NCI-H774 (cell line): ENCODE data around the gene DHX35.

Experiments
- DNase-seq: peaks from one replicate; lab custom pipeline; 2025; lab: John Stamatoyannopoulos, UW

Gene DHX35

DNA sequence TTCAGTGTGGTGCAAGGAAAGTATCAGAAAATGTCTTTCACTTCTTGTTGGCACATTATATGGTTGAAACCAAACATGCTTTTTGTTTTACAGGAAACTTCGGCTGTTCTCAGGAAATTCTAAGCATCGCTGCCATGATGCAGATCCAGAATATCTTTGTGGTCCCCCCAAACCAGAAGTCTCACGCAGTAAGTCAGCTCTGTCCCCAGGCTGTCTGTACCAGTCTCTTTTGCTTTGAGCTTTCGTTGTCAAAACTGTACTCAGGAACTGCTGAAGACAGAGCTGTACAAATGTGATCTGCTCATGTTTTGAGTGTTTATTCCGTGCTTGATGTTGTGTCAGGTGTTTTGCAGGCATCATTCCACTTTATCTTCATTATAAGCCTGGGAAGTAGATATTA is 59.6 kb downstream of the DHX35 start:
- no peak for DNase-seq

DNA sequence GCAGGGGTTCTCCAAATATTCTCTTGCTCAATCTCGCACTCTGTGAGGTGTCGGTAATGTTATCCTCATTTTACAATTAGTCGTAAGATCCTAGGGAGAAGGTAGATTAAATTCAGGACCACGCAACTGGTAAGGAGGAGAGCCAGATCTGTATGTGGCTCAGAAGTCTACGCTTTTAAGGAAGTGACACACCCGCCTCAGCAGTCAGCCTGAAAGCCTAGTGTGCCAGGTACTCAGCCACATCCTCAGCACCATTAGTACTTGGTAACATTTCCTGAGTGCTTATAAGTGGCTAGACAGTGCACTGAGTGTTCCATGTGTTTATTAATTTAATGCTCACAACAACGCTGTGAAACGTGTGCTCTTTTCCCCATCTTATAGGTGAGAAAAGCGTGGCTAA is 63.7 kb downstream of the DHX35 start:
- no peak for DNase-seq

DNA sequence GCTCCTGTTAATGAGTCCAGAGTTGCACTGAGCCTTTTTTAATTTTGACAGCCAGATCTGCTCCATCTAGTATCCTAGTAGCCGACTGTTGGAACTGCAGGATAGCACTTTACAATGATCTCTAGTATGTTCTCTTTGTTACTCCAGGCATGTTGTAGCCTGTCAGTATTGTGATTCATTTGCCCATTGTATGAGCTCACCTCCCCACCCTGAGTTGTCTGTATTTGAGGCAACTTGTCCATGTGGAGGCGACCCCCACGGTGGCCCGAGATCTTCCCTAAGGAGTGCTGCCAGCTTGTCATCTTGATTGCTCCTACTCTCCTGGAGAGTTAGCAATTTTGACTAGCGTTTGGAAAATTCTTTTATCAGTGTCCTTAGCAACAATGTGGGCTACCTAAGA is 67.2 kb downstream of the DHX35 start:
- no peak for DNase-seq

DNA sequence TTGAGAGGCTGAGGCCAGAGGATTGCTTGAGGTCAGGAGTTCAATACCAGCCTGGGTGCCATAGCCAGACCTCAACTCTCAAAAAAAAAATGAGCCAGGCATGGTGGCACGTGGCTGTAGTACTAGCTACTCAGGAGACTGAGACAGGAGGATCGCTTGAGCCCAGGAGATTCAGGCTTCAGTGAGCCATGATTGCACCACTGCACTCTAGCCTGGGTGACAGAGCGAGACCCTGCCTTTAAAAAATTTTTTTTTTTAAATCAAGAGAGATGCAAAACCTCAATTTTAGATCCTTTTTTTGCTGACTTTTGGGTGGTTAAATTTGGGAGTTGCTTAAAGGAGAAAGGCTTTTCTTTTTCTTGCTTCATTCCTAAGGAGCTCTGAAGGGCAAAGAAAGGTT is 70.9 kb downstream of the DHX35 start:
- DNase-seq: no peak

DNA sequence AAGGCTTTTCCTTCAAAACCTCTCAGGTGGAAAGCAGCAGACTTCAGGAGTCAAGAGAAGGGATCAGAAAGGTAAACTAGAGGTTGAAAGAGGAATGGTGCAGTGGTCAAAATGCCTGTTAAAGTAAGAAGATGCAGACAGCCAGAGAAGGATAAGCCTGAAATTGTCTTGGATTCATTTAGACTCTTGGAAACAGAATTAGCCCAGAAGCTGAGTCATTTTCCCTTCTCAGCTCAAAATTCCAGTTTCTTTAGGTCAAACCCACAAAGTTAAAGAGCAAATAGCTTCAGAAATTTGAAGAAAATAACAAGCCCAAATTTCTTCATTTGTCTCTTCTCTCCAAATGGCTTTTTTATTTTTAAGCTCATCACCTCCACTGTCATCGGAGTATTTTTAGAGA is 73.9 kb downstream of the DHX35 start:
- no peak for DNase-seq

DNA sequence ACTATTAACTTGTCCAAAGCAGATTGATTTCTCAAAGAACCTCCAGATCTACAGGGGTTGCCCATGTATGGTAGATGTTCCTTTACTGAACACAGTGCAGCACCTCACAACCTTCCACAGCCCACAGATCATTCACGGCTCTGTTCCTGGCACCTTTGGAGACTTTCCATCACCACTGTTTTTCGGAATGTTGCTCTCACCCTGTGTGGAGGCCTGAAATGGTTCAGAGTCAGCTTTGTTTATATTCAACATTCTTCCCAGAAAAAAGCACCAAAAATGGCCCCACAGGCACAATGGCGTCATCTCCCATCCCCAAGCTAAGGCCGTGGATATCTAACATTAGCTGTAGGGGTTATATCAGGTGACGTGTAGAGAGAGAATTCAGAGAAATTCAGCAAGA is 74.7 kb downstream of the DHX35 start:
- DNase-seq: no peak

DNA sequence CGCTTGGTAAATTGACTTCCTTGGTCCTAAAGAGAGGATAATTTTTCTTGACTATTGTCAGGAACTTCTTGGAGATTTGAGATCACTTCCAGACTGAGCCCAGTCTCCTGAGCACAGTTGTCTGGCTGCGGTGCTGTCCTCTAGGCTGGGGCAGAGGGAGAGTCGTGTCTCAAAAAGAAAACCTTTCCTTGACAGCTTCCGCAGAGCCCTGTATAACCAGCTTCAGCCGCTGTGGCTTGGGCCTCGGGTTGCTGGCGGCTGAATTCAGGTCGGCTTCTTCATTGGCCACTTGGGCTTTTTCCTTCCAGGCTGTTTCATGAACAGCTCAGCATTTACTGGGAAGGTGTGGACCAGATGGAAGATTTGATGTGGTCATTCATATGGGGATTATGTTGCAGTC is 75.9 kb downstream of the DHX35 start:
- no peak for DNase-seq

DNA sequence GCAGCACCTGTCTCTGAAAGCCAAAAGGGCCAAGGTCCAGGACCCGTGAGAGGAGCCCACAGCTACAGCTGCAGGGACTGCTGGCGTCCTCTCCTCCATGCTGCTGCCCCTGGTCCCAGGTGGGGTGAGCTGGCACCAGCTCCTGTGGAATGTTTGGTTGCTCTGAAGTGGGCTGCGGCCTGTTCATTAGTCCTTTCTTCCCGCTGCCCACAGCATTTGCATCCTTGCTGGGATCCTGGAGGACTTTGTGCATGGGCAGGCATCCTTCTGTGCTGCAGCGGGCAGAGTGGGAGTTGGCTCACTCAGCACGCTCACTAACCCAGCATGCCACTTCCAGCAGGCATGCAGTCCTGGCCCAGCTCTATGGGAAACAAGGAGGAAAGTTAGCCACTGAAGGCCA is 76.4 kb downstream of the DHX35 start:
- DNase-seq: no peak

DNA sequence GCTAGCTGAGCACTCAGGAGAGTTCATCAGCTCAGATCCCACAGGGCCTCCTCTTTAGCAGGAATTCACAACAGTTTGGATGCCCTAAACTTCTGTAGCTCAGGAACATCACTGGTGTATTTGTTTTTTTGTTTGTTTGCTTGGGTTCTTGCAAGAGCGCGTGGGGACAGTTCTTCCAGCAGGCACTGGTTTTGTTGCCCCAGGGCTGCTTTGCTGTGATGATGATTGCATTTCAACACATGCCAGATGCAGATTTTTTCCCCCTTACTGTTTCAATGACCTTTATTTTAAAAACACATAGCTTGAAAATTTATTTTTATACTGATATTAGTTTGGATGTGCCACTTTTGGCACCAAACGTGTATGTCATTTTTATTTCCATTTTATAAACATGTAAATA is 77.1 kb downstream of the DHX35 start:
- no peak for DNase-seq

DNA sequence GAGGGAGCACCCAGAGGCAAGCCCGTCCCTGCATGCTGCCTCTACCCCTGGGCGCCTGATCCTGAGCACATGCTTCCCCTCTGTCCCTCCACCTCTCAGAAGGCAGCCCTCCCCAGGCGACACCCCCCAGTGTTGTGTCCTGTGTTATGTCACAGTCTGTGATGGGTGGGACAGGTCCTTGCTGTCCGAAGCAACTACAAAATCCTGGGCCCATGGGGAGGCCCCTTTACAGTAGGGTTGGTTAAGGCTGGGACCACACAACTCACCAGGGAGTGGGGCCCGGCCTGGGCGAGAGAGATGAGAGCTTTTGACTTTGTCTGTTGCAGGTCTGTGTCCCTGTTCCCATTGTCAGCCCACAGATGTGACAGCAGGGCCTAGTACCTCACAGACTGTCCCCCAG is 78.0 kb downstream of the DHX35 start:
- DNase-seq: no peak

DNA sequence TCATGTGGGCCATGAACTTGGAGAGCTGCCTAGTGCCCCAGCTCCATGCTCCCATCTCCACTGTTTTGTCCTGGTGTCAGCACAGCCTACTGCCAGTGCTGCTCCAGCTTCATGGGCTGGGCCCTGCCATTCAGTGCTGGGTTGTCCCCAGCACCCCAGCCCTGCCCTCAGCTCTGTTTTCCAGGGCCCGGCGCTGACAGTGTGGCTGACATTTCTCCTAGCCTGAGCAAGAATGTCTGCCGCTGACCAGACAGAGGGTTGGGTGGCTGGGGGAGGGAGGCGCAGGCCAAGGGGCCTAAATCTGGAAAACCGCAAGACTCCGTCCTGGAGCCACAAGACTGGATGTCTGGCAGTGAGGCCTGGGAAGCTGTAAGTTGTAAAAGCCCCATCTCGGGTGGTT is 78.9 kb downstream of the DHX35 start:
- DNase-seq: no peak

DNA sequence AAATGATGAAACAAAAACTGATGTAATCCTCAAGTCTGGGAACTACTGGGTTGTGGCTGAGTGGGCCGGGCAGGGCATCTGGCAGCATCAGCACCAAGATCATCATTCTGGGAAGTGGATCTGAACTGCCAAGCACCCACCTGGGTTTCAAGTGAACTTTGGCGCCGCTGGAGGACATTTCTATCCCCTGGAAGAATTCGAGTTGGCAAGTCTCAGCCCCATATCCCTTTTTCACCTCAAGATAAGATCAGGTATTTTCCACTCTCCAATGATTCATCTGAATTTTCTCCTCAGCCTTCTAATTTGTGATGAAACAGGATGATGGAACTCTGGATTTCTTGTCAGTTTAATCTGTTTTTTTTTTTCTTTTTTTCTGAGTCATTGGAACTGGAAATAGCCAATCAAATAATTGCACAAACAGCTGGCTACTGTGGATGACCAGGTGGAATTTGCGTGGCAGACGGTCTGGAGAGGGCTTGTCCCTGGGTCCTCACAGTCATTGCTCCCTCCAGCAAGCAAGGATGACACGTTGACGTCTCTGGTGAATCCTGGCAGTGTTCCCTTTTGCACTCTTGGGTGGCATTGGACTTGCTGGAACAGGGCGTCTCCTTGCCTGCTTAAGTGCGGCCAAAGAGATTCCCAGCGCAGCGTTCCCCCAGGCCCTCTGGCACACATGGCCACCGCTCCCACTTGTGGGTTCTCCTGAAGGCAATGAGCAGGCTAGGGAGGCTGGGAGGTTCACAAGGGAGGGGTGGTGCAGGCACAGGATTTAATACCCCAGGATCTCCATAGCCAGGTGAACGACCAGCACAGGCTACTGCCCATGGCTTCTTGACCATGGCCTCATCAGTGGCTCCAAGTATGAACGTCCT is 80.4 kb downstream of the DHX35 start:
- DNase-seq: no peak

DNA sequence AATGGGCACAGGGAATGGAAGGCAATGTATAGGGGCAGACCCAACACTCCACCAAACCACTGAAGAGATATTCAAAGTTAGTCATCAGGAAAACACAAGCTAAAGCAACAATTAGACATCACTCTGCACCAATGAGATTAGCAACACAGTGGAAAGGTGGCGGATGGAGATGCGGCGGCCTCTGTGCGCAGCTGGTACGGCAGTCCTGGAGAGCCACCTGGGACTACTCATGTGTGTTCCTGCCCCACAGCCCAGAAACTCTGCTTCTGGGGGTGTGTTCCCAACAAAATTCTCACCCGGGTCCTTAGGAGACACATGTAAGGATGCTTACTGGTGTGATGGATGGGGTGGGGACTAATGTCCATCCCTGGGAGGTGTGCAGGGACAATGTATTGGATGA is 82.4 kb downstream of the DHX35 start:
- no peak for DNase-seq

DNA sequence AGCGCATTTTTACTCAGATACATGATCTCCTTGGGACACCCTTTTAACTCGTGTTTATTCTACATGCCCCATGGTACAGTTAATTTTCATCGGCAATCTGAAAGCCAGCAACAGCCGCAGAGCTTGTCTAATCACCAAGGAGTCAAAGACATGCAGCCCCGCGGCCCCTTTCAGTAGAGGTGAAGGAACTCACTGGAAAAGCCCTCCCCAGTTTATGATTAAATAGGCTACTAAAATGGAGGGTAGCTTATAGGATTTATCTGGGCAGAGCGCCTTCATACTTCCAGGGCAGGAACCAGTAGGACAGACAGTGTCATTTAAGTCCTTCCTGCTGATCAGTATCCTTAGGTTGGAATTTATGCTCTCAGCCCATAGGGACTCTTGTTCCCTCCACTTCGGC is 83.5 kb downstream of the DHX35 start:
- no peak for DNase-seq

DNA sequence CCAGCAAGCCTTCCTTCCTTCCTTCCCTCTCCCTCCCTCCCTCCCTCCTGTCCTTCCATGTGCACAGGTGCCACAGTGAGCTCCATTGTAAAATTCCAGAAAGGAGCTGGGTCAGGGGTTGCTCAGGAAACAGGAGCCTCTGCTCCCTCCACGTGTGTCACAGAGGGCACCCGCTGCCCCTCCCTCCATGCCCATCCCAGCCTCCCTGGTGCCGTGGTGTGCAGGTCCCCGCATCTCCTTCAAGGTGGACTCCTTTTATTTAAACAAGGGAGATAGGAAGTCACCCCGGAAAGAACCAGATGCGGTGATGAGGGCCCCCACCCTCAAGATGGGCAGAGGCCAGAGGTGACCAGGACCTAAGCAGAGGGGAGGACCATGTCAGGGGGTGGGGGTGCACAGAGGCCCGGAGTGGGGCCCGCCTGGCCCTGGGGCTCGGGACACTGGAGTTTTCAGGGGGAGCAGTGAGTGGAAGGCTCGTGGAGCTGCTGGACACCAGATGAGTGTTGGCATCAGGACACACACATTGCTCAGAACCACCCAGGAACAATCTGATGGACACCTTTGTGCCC is 85.4 kb downstream of the DHX35 start:
- DNase-seq: no peak

DNA sequence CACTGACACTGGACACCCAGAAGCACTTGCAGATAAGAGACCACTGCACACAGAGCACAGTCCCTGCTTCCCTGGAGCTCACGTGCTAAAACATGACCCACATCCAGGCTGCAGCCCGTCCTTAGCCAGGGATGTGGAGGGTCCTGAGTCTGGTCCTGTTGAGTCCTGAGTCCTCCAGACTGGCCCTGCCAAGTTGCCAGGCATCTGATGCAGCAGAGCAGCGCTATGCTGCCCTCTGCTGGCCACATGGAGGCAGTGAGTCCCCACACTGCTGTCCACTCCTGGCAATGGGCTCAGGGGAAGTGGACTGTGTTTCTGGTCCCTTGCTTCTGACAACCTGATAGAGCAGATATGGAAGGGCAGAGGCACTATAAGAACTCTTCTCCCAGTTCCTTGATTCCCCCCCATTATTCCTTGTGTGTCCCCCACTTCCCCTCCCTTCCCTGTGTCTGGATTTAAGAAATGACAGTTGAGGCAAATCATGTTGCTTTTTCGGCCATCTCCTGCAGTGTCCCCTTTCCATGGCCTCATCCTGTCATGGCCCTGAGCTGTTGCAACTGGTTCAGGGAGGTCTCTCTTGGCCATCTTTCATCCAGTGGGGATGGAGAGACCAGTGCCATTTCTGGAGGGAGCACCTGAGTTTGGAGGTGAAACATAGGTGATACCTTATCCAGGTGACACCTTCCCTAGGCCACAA is 86.0 kb downstream of the DHX35 start:
- peak; percentile 67 for DNase-seq

DNA sequence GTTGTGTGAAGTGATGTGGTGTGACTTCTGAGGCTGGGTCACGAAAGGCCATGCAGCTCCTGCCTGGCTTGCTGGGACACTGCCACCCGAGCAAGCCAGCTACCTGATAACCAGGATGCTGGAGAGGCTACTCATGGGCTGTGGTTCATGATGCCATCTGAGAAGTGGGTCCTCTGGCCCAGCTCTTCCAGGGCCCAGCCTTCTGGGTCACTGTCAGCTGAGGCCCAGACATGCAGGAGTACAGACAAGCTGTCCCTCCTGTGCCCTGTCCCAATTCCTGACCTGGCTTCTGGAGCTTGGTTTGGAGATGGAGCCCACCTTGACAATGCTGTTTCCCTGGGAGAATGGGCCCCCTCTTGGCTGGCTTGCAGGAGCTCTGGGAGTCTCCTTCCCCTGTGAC is 87.0 kb downstream of the DHX35 start:
- DNase-seq: no peak

DNA sequence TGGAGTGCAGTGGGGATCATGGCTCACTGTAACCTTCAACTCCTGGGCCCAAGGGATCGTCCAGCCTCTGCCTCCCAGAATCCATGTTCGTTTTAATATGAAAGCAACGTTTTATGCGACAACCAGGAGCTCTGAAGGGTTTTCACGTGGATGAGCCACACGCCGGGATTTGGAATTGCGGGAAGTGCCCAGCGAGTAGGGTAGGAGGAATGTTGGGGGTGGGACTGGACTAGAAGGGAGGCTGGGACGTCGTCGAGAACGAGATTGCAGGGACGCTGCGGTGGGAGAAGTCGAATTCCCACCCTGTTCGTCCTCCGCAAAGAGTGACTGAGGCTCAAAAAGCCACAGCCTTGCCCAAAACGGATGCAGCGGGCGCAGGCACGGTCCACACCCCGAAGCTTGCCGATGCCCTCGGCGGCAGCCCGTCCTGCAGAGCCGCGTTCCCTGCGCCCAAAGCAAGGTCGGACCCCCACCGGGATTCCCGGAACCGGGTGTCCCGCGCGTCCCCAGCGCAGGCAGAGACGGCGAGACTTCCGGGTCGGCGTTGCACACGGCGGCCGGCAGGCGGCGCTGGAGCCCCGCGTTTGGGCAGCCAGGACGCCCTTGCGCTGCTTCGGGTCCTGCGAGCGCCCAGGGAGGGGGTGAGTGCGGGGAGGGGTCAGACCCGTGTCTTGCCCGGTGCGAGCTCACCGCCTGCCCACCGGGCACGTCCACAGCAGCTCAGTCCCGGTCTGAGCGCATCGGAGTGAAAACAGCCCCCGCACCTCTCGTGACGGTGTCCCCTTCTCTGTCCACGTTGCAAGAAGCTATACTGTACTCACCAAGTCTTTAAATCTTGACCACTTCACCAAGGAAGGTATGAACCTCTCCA is 87.8 kb downstream of the DHX35 start:
- DNase-seq: peak; percentile 67

DNA sequence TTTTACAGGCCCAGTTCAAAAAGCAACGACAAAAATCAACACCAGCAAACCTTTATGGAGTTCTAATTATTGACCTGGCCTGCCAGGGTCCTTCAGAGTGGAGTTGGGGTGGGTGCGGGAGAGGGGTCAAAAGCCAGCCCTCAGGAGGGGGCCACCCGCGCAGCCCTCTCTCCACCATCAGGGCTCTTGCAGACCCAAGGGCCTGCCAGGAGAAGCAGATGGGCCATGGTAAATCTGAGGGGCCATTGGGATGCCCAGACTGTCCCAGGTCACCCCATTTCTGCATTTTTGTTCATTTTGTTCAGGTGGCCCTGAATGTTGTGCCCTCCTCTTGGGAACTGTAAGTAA is 88.4 kb downstream of the DHX35 start:
- no peak for DNase-seq

DNA sequence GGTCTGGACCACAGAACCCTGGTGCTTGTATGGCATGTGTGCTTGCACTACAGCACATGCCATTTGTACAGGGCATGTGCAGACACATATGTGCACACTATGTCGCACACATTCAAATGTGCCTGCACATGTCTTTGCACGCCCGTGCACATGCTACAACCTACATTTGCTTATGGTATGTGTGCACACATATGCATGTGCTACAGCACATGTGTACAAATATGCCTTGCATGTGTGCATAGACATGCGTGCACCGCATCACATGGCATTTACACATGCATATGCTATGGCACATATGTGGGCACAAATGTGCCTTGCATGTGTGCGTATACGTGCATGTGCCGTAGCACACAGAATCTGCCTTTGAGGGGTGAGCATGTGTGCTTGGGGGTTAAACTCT is 90.5 kb downstream of the DHX35 start:
- DNase-seq: no peak

DNA sequence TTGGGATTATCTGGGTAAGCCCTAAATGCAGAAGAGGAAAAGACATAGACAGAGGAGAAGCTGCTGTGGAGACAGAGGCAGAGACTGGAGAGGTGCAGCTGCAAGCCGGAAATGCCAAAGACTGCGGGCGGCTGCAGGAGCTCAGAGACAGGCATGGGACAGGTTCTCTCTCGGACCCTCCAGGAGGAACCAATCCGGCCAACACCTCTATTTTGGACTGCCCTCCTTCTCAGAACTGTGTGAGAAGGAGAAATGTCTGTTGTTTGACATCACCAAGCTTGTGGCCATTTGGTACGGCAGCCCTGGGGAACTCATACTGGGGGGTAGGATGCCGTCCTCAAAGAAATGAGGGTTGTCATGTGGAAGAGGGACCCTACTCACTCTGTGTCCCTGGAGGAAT is 95.0 kb downstream of the DHX35 start:
- no peak for DNase-seq

DNA sequence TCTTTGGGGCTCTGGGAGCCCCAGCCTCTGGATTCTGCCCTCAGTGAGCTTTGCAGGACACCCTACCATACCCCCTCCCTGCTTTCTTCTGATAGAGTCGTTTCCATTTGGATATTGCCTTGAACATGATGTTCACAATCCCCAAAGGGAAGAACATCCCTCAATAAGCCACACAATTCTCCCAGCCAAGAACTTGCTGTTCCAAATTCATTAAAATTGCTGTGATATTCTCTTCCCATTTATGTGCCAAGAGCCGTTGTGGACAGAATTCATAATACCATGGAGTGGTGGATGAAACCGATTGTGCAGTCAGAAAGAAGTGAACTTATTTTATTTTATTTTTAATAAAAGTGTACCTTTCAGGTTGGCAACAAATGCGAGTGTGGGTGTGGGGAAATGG is 95.8 kb downstream of the DHX35 start:
- no peak for DNase-seq

DNA sequence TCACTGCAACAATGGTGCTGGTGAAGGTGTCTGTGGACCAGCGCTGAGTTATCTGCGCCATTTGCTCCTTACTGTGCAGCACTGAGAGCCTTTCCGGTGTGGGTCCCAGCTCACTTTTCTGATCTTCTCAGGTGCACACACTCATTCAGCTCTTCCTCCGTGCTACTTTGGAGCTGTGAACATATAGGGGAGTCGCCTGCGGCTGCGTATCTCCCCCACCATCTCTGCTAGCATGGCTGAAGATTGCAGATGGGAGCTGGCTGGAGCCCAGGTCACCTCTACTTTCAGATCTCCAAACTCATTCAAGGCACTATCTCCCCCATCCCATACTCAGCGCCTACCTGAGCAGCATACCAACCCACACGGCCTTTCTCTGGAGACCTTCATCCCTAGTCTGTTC is 96.9 kb downstream of the DHX35 start:
- no peak for DNase-seq
